ENCODE results near the gene STAP2. TPM values are rescaled to one million over a fixed set of nuclear protein-coding genes. Genes with fewer than 3 reads are reported as not detected.

The STAP2 gene
- total RNA-seq, 2 experiments from 2014 or later, result 1.7 to 1.8 TPM

DNA sequence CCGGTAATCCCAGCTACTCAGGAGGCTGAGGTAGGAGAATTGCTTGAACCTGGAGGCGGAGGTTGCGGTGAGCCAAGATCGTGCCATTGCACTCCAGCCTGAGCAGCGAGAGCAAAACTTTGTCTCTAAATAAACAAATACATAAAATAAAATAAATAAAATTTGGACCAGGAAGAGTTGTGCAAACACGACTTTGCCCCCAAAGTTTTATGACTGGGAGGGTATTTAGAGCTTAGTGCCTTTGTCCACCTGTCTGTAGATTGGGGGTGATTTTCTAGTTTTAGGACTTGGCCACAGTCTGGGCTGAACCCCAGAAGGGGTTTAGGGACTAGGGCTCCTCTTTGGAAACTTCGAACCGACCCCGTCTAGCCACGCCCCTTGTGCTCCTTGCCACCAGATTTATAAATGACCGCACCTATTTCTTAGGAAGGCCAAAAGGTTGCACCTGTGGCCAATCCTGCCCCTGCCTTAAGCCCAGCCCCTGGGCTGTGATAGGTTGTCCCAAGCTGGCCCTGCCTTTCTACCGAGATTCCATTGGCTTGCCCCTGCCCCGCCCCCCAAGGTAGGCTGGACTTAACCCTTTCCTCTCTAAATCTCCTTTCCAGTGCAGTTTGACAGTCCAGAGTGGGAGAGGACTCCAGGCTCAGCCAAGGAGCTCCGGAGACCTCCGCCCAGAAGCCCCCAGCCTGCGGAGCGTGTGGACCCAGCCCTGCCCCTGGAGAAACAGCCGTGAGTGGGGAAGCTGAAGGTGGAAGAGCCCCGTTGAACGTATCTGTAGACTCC is 54.3 kb downstream of the STAP2 start:
- Mint-ChIP-seq H3K27me3 (peaks cover 17% of the 10 kb centered on the region), H3K4me3 (no peak overlapping the region), H3K27ac (no peak overlapping the region), H3K4me1 (ENCODE audit: low read depth) (no peaks in the 10 kb centered on the region), H3K36me3 (ENCODE audit: low read depth) (no peaks in the 10 kb centered on the region), H3K9me3 (no peaks in the 10 kb centered on the region)
- TF ChIP-seq, protein P1, sequence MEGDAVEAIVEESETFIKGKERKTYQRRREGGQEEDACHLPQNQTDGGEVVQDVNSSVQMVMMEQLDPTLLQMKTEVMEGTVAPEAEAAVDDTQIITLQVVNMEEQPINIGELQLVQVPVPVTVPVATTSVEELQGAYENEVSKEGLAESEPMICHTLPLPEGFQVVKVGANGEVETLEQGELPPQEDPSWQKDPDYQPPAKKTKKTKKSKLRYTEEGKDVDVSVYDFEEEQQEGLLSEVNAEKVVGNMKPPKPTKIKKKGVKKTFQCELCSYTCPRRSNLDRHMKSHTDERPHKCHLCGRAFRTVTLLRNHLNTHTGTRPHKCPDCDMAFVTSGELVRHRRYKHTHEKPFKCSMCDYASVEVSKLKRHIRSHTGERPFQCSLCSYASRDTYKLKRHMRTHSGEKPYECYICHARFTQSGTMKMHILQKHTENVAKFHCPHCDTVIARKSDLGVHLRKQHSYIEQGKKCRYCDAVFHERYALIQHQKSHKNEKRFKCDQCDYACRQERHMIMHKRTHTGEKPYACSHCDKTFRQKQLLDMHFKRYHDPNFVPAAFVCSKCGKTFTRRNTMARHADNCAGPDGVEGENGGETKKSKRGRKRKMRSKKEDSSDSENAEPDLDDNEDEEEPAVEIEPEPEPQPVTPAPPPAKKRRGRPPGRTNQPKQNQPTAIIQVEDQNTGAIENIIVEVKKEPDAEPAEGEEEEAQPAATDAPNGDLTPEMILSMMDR (IDR thresholded peaks at IDR 0.05), result no peak
- no peak overlapping the region for H3K27ac ChIP-seq (ENCODE audit: low read depth in 1 of 2, low read length in 2 of 2)
- H3K27me3 ChIP-seq (ENCODE audit: control insufficient read depth in 1 of 2, insufficient read depth in 2 of 2, low read length in 2 of 2), result peaks cover 15 to 16% of the 10 kb centered on the region in 2 experiments
- ATAC-seq (ENCODE audit: poor library complexity) (no peak), DNase-seq (no peak)
- peaks cover 8% of the 10 kb centered on the region for H3K4me1 ChIP-seq (ENCODE audit: insufficient read depth, low read length)
- no peak overlapping the region for H3K4me3 ChIP-seq (ENCODE audit: low read length)
- H3K36me3 ChIP-seq (ENCODE audit: insufficient read depth, low read length), result no peaks in the 10 kb centered on the region
- H3K9me3 ChIP-seq (ENCODE audit: control insufficient read depth in 1 of 2, insufficient read depth in 1 of 2, low read length in 2 of 2), result peaks cover 0 to 5% of the 10 kb centered on the region in 2 experiments
- POLR2A ChIA-PET, result no interaction called here
- CTCF ChIA-PET, result no interaction called here
- intact Hi-C loops (cut with DNase I, micrococcal nuclease), result no loop called here

DNA sequence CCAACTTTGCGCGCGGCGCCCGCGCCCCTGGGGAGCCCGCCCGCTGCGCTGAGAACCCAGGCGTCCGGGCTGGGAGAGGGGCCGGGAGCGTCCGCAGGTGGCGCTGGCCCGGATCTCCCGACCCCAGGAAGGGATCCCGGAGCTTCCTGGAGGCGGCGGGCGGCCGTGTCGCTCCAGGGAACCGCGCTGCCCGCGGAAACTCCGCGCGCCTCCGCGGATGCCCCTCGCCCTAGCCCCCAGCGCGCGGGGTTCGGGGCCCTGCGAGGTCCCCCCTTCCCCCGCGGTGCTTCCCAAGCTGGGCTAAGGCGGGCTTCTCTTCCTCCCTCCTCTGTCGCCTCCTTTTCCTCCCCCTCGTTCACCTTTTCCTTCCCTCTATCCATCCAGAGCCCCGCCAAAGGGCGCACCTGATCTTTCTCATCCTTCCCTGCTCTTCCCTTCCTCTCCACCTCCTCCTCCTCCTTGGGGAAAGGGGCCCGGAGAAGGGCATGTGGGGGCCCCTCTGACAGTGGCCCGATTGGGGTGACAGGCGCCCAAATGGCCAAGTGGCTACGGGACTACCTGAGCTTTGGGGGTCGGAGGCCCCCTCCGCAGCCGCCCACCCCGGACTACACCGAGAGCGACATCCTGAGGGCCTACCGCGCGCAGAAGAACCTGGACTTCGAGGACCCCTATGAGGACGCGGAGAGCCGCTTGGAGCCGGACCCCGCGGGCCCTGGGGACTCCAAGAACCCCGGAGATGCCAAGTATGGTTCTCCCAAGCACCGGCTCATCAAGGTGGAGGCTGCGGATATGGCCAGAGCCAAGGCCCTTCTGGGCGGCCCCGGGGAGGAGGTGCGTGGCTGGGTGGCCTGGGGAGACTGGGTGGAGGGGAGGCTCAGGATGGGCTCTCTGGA is 58.9 kb downstream of the STAP2 start:
- H3K9me3 ChIP-seq (ENCODE audit: control insufficient read depth in 1 of 2, insufficient read depth in 1 of 2, low read length in 2 of 2), result peaks cover 0 to 5% of the 10 kb centered on the region in 2 experiments
- POLR2A ChIA-PET, result no interaction called here
- intact Hi-C loops (cut with DNase I, micrococcal nuclease), result no loop called here
- DNase-seq, result no peak
- no peak overlapping the region for H3K27ac Mint-ChIP-seq
- TF ChIP-seq, protein P1 (IDR thresholded peaks at IDR 0.05), result no peak
- H3K4me3 ChIP-seq (ENCODE audit: low read length), result no peak overlapping the region
- peaks cover 15 to 16% of the 10 kb centered on the region in 2 experiments for H3K27me3 ChIP-seq (ENCODE audit: control insufficient read depth in 1 of 2, insufficient read depth in 2 of 2, low read length in 2 of 2)
- H3K9me3 Mint-ChIP-seq, result no peaks in the 10 kb centered on the region
- H3K27me3 Mint-ChIP-seq, result peaks cover 30% of the 10 kb centered on the region
- H3K36me3 Mint-ChIP-seq (ENCODE audit: low read depth), result no peaks in the 10 kb centered on the region
- peak overlapping the region; percentile 45 for H3K4me3 Mint-ChIP-seq
- peaks cover 15% of the 10 kb centered on the region for H3K4me1 ChIP-seq (ENCODE audit: insufficient read depth, low read length)
- no peak overlapping the region for H3K27ac ChIP-seq (ENCODE audit: low read depth in 1 of 2, low read length in 2 of 2)
- CTCF ChIA-PET, result no interaction called here
- no peaks in the 10 kb centered on the region for H3K36me3 ChIP-seq (ENCODE audit: insufficient read depth, low read length)
- no peak for ATAC-seq (ENCODE audit: poor library complexity)
- H3K4me1 Mint-ChIP-seq (ENCODE audit: low read depth), result no peaks in the 10 kb centered on the region

DNA sequence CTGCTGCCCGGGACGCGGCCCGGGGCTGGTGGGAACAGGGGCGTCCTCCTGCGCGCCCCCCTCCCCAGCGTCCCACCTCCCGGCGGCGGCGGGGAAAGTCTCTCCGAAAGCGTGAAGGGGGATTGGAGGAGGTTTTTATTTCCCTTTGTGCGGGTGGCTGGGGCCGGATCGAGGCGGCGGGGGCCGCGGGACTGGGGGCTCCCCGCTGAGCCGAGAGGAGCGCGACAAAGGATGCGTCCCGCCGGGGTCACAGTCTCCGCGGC is 59.4 kb downstream of the STAP2 start:
- Mint-ChIP-seq H3K27me3 (peaks cover 30% of the 10 kb centered on the region), H3K27ac (no peak overlapping the region), H3K36me3 (ENCODE audit: low read depth) (no peaks in the 10 kb centered on the region), H3K9me3 (no peaks in the 10 kb centered on the region), H3K4me1 (ENCODE audit: low read depth) (no peaks in the 10 kb centered on the region), H3K4me3 (no peak overlapping the region)
- ATAC-seq (ENCODE audit: poor library complexity), result no peak
- POLR2A ChIA-PET, result no interaction called here
- CTCF ChIA-PET, result no interaction called here
- intact Hi-C loops (cut with DNase I, micrococcal nuclease), result no loop called here
- no peak overlapping the region for H3K27ac ChIP-seq (ENCODE audit: low read depth in 1 of 2, low read length in 2 of 2)
- peaks cover 0 to 5% of the 10 kb centered on the region in 2 experiments for H3K9me3 ChIP-seq (ENCODE audit: control insufficient read depth in 1 of 2, insufficient read depth in 1 of 2, low read length in 2 of 2)
- H3K4me1 ChIP-seq (ENCODE audit: insufficient read depth, low read length), result peaks cover 15% of the 10 kb centered on the region
- TF ChIP-seq, protein P1 (IDR thresholded peaks at IDR 0.05), result no peak
- no peak overlapping the region for H3K4me3 ChIP-seq (ENCODE audit: low read length)
- H3K27me3 ChIP-seq (ENCODE audit: control insufficient read depth in 1 of 2, insufficient read depth in 2 of 2, low read length in 2 of 2), result peaks cover 15 to 16% of the 10 kb centered on the region in 2 experiments
- DNase-seq, result no peak
- H3K36me3 ChIP-seq (ENCODE audit: insufficient read depth, low read length), result no peaks in the 10 kb centered on the region
